OCI-LY7 (cell line): ENCODE measurements around the gene RUNDC3A. TPM values are rescaled to one million over a fixed set of nuclear protein-coding genes. Genes with fewer than 3 reads are reported as not detected.
A peak's percentile ranks its signal among the peaks of the same experiment; 100 is the strongest.

Experiments
- BruUV-seq: library from RNA; stranded (reverse); fragments of 400-500 nt; replicated peaks from 2 replicates; lab custom pipeline; 2021; lab: Mats Ljungman, UMichigan
- CTCF ChIA-PET: fragments of 300-600 bp; sonication (Branson Sonifier 250); formaldehyde crosslinking; loops from one replicate; lab custom pipeline; 2022; ENCODE audit warnings: antibody characterized with exemption; ENCODE audit not compliant: unreplicated experiment; lab: Charles Lee
- POLR2A ChIA-PET: fragments of 300-600 bp; sonication (Branson Sonifier 250); formaldehyde crosslinking; loops from one replicate; lab custom pipeline; 2022; ENCODE audit warnings: antibody characterized with exemption; lab: Charles Lee
- DNase-seq: peaks from one replicate; pipeline ENCODE4 v3.0.0-alpha.2; 2015; ENCODE audit warnings: low spot score
- H2AFZ ChIP-seq: fragments of 200-600 bp; sonication (generic), shearing (Covaris generic); 2 replicates; pipeline ENCODE4 v1.6.1; 2014; ENCODE audit warnings: mild to moderate bottlenecking, antibody characterized with exemption, low read length, moderate library complexity
- H3K27ac ChIP-seq: fragments of 200-600 bp; sonication (generic); 2 replicates; pipeline ENCODE4 v1.5.1; 2014; ENCODE audit warnings: mixed run types, low read depth, mild to moderate bottlenecking, moderate library complexity, low read length, inconsistent platforms; ENCODE audit not compliant: poor library complexity, severe bottlenecking
- H3K36me3 ChIP-seq: fragments of 200-600 bp; sonication (generic); 2 replicates; pipeline ENCODE4 v1.6.1; 2014; ENCODE audit warnings: mild to moderate bottlenecking, antibody characterized with exemption, low read length, moderate library complexity, mixed read lengths; ENCODE audit not compliant: insufficient read depth
- H3K4me1 ChIP-seq: fragments of 200-600 bp; sonication (generic); 2 replicates; pipeline ENCODE4 v1.5.1; 2014; ENCODE audit warnings: mild to moderate bottlenecking, low read length; ENCODE audit not compliant: insufficient read depth, poor library complexity, severe bottlenecking
- H3K4me2 ChIP-seq: fragments of 200-600 bp; sonication (generic); 2 replicates; pipeline ENCODE4 v1.6.1; 2014; ENCODE audit warnings: mild to moderate bottlenecking, low read length
- H3K4me3 ChIP-seq: fragments of 200-600 bp; sonication (generic); 2 replicates; pipeline ENCODE4 v1.5.1; 2014; ENCODE audit warnings: mild to moderate bottlenecking, low read depth, low read length; ENCODE audit not compliant: poor library complexity, severe bottlenecking
- H3K79me2 ChIP-seq: fragments of 200-600 bp; sonication (generic); 2 replicates; pipeline ENCODE4 v1.6.1; 2016; ENCODE audit warnings: low read depth, mild to moderate bottlenecking, low read length, moderate library complexity, mixed read lengths; ENCODE audit not compliant: insufficient read depth
- H3K9me2 ChIP-seq: fragments of 200-600 bp; sonication (generic); 2 replicates; pipeline ENCODE4 v1.6.1; 2016; ENCODE audit warnings: mild to moderate bottlenecking, low read length, mixed read lengths; ENCODE audit not compliant: insufficient read depth
- H3K9me3 ChIP-seq: fragments of 200-600 bp; sonication (generic); 2 replicates; pipeline ENCODE4 v1.6.1; 2014; ENCODE audit warnings: mild to moderate bottlenecking, mixed run types, low read length, mixed read lengths
- H4K20me1 ChIP-seq: fragments of 200-600 bp; sonication (generic); 2 replicates; pipeline ENCODE4 v1.6.1; 2014; ENCODE audit warnings: mild to moderate bottlenecking, antibody characterized with exemption, low read length, moderate library complexity, mixed read lengths; ENCODE audit not compliant: insufficient read depth
- EZH2phosphoT487 ChIP-seq: fragments of 200-600 bp; sonication (generic); IDR thresholded peaks from 2 replicates; pipeline ENCODE4 v1.6.1; 2018; ENCODE audit warnings: low read depth, borderline replicate concordance, mild to moderate bottlenecking, mixed run types, antibody characterized with exemption, low read length, moderate library complexity, mixed read lengths
- intact Hi-C: fragments of 100-400 bp; cut with micrococcal nuclease; formaldehyde crosslinking; loops from one replicate; pipeline ENCODE4 v1.10.0; 2022; ENCODE audit not compliant: unreplicated experiment
- total RNA-seq, 2 experiments: library from RNA; depleted of rRNA in 1 of 2; stranded (reverse); fragments of >200 nt in 1 of 2; shearing (Covaris generic) in 1 of 2; gene quantifications; 2 replicates each; pipeline ENCODE4 v1.2.3, GENCODE V29; 2014 to 2022
- TF ChIP-seq, protein P1 (sequence below): fragments of 200-600 bp; sonication (generic); conservative IDR thresholded peaks from 2 replicates; pipeline ENCODE4 v1.5.1; 2014; ENCODE audit warnings: mild to moderate bottlenecking, antibody characterized with exemption, low read length, moderate library complexity, mixed read lengths

The RUNDC3A gene
- total RNA-seq, 2 experiments from 2014 or later: 0.09 TPM; not detected in 1

- CTCF ChIA-PET: no interaction called here
- no peak overlapping the region for H3K4me3 ChIP-seq
- H3K36me3 ChIP-seq: peaks cover 46% of the 10 kb centered on the region
- BruUV-seq: TSS peak; percentile 89
- no peak overlapping the region for H3K4me2 ChIP-seq
- no peak for DNase-seq
- no peaks in the 10 kb centered on the region for H3K9me2 ChIP-seq
- H4K20me1 ChIP-seq: no peaks in the 10 kb centered on the region
- H3K9me3 ChIP-seq: no peaks in the 10 kb centered on the region
- 0 out of 2 replicates have a peak, but pooled peaks cover 6% of the 10 kb centered on the region for H3K79me2 ChIP-seq
- TF ChIP-seq EZH2phosphoT487: no peak
- TF ChIP-seq, protein P1, sequence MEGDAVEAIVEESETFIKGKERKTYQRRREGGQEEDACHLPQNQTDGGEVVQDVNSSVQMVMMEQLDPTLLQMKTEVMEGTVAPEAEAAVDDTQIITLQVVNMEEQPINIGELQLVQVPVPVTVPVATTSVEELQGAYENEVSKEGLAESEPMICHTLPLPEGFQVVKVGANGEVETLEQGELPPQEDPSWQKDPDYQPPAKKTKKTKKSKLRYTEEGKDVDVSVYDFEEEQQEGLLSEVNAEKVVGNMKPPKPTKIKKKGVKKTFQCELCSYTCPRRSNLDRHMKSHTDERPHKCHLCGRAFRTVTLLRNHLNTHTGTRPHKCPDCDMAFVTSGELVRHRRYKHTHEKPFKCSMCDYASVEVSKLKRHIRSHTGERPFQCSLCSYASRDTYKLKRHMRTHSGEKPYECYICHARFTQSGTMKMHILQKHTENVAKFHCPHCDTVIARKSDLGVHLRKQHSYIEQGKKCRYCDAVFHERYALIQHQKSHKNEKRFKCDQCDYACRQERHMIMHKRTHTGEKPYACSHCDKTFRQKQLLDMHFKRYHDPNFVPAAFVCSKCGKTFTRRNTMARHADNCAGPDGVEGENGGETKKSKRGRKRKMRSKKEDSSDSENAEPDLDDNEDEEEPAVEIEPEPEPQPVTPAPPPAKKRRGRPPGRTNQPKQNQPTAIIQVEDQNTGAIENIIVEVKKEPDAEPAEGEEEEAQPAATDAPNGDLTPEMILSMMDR: no peak
- intact Hi-C loops: loop anchor here (2.0 kb wide), 1 partner anchor 141 kb away; no protein-coding TSS in a partner anchor
- H3K27ac ChIP-seq: no peak overlapping the region
- POLR2A ChIA-PET: no interaction called here
- H2AFZ ChIP-seq: no peak overlapping the region
- peaks cover 55% of the 10 kb centered on the region for H3K4me1 ChIP-seq
Observed at GRCh38 chr17:44351961-44352827, 43.8 kb downstream of the RUNDC3A start.

DNA sequence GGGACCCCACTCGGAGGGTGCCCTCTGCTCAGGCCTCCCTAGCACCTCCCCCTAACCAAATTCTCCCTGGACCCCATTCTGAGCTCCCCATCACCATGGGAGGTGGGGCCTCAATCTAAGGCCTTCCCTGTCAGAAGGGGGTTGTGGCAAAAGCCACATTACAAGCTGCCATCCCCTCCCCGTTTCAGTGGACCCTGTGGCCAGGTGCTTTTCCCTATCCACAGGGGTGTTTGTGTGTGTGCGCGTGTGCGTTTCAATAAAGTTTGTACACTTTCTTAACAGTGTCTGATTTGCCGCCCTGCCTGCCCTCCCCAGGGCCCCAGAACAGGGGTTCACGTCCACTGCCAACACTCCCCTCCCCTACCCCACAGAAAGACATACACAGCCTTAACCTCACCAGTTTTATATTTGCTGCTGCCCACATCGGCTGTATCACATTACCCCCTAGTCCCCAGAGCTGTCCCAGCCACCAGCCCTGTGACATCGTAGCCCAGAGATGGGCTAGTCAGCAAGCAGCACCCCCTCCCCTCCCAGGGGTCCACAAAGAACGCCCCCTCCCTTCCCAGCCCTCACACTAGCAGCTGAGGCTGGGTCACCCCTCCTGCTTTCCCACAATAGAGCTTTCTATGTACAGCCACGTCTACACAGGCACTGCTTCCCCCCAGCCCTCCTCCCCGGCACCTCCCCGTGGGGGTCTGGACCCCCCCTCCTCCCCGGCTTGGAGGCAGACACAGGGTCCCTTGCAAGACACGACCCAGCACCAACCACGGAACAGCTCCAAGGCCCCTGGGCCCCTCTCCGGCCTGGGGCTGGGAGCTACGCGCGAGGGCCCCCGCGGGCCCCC, 44.6 kb downstream of the RUNDC3A start:
- H3K4me1 ChIP-seq: peaks cover 49% of the 10 kb centered on the region
- CTCF ChIA-PET: no interaction called here
- no TSS peak for BruUV-seq
- no peaks in the 10 kb centered on the region for H3K9me3 ChIP-seq
- no peak overlapping the region for H3K4me3 ChIP-seq
- no peak overlapping the region for H3K4me2 ChIP-seq
- H3K79me2 ChIP-seq: 0 out of 2 replicates have a peak, but pooled peaks cover 6% of the 10 kb centered on the region
- H4K20me1 ChIP-seq: no peaks in the 10 kb centered on the region
- H3K36me3 ChIP-seq: peaks cover 46% of the 10 kb centered on the region
- DNase-seq: no peak
- H2AFZ ChIP-seq: no peak overlapping the region
- no peak overlapping the region for H3K27ac ChIP-seq
- POLR2A ChIA-PET: no interaction called here
- intact Hi-C loops: no loop called here
- TF ChIP-seq, protein P1: no peak
- TF ChIP-seq EZH2phosphoT487: no peak
- no peaks in the 10 kb centered on the region for H3K9me2 ChIP-seq
